ENCODE measurements around the gene FKBP1C.
"Not testable (repeated sequence)": the region's sequence is repeated elsewhere in the genome, so short reads cannot be mapped to it uniquely, and the experiment has no call there.

FKBP1C gene

DNA sequence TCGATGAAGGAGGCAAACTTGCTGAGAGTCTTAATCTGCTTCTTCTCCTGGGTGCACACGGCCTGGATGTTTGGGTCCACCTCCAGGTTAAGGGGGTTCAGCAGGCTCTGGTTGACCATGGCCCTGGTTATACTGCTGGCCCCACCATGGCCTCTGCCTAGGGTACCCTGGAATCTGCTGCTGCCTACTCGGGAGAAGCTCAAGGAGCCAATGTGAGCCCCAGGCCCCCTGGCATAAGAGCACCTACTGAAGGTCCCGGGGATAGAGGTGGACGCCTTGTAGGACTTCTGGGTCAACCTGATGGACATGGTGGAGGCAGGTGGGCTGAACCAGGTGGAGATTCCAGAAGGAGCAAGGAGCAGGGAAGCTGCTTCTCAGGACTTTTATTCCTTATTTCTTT is 17.9 kb upstream of the FKBP1C start:
- CTCF ChIA-PET: no interaction called here
- POLR2A ChIA-PET: no interaction called here
- DNase-seq (ENCODE audit: low read depth, low spot score): no peak
- H3K4me3 ChIP-seq (ENCODE audit: low read depth, low read length): no peak overlapping the region
- no peak for TF ChIP-seq CTCF (IDR thresholded peaks at IDR 0.05; ENCODE audit: insufficient read depth, low read length, missing control alignments)

DNA sequence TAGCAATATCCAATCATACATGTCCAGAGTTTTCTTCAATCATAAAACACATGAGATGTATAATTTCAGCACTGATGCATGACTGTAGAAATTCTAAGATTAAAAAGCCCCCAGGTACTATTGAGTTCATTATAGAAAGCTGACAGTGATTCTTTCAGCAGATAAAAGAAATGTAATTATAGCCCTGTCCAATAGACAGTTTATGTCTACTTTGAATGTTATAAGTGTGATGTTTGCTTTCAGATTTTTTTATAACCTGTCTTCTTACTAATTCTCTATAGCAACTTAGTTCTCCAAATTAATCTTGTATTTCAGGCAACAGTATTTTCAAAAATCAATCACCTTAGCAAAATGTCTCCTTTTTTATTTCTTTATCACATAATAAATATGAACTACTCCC is 13.5 kb upstream of the FKBP1C start:
- ChIA-PET POLR2A (no interaction called here), CTCF (no interaction called here)
- DNase-seq (ENCODE audit: low read depth, low spot score): no peak
- H3K4me3 ChIP-seq (ENCODE audit: low read depth, low read length): no peak overlapping the region
- TF ChIP-seq CTCF (IDR thresholded peaks at IDR 0.05; ENCODE audit: insufficient read depth, low read length, missing control alignments): no peak

DNA sequence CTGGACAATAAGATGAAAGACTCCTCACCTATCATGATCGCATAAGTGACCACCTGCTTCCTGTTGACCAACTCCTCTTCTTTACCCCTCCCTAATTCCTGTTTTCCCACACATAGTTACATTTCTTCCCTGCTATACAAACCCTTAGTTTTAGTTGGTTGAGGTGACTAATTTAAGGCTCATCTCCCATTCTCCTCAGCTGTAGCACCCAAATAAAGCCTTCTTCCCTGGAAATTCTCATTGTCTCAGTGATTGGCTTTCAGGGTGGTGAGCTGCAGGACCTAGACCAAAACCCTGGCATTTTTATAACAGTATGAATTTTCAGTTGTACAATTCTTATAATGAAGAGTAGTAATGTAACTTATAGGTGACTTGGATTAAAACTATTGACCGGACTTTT is 2.1 kb downstream of the FKBP1C start:
- POLR2A ChIA-PET: no interaction called here
- CTCF ChIA-PET: no interaction called here
- no peak for DNase-seq (ENCODE audit: low read depth, low spot score)
- no peak for TF ChIP-seq CTCF (IDR thresholded peaks at IDR 0.05; ENCODE audit: insufficient read depth, low read length, missing control alignments)
- H3K4me3 ChIP-seq (ENCODE audit: low read depth, low read length): no peak overlapping the region

- DNase-seq (ENCODE audit: low read depth, low spot score): no peak
- CTCF ChIA-PET: no interaction called here
- no peak overlapping the region for H3K4me3 ChIP-seq (ENCODE audit: low read depth, low read length)
- TF ChIP-seq CTCF (IDR thresholded peaks at IDR 0.05; ENCODE audit: insufficient read depth, low read length, missing control alignments): no peak
- POLR2A ChIA-PET: no interaction called here
Observed at GRCh38 chr6:63214816-63215215, 3.5 kb downstream of the FKBP1C start.

DNA sequence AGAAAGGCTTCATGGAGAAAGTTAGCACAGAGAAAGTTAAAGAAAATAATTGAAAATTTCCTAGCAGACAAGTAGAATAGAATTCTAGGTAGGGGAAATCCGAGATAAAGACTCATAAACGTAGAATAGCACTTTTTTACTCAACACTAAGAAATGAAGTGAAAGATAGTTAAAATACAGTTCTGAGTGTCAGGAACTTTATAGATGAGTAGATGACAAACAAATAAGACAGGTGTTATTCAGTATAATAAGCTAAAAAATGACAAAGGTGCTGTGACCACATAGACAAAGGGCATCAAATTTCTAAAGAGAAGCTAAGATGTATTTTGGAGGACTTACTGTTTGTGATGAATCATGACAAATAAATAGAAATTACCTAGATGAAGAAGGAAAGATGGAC is 12.9 kb downstream of the FKBP1C start:
- CTCF ChIA-PET: no interaction called here
- no peak for TF ChIP-seq CTCF (IDR thresholded peaks at IDR 0.05; ENCODE audit: insufficient read depth, low read length, missing control alignments)

DNA sequence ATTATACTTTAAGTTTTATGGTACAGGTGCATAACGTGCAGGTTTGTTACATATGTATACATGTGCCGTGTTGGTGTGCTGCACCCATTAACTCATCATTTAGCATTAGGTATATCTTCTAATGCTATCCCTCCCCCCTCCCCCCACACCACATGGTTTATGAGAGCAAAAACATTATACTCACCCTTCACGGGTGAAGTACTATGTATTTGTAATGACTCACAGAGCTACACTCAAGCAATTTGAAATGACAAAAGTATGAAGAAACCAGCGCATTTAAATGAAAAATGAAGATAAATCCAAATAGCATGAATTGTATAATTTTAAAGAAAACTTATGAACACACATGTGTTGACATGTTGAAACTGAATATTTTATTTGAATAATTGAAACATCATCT is 14.7 kb downstream of the FKBP1C start:
- DNase-seq (ENCODE audit: low read depth, low spot score); CTCF ChIA-PET; H3K4me3 ChIP-seq (ENCODE audit: low read depth, low read length); POLR2A ChIA-PET: not testable (repeated sequence)

More for the DNA sequence above, 12.9 kb downstream of the FKBP1C start:
- H3K4me3 ChIP-seq (ENCODE audit: low read depth, low read length): no peak overlapping the region
- POLR2A ChIA-PET: no interaction called here
- no peak for DNase-seq (ENCODE audit: low read depth, low spot score)

DNA sequence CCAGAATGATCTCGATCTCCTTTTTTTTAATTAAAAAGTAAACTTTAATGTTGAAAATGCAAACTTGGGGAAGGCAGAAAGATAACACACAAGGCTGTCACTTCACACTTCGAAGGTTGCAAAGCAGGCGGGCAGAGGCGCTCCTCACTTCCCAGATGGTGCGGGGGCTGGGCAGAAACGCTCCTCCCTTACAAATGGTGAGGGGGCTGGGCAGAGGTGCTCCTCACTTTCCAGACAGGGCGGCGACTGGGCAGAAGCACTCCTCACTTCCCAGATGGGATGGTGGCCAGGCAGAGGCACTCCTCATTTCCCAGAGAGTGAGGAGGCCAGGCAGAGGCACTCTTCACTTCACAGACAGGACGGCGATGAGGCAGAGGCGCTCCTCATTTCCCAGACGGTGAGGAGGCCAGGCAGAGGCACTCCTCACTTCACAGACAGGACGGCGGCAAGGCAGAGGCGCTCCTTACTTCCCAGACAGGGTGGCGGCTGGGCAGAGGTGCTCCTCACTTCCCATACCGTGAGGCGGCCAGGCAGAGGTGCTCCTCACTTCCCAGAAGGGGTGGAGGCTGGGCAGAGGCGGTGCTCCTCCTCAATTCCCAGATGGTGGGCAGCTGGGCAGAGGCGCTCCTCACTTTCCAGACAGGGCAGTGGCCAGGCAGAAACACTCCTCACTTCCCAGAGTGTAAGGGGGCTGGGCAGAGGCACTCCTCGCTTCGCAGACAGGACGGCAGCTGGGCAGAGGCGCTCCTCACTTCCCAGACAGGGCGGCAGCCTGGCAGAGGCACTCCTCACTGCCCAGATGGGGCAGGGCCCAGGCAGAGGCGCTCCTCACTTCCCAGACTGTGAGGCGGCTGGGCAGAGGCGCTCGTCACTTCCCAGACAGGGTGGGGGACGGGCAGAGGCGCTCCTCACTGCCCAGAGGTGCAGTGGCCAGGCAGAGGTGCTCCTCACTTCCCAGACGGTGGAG is 16.9 kb downstream of the FKBP1C start:
- DNase-seq (ENCODE audit: low read depth, low spot score); POLR2A ChIA-PET; H3K4me3 ChIP-seq (ENCODE audit: low read depth, low read length); CTCF ChIA-PET: not testable (repeated sequence)

- POLR2A ChIA-PET; H3K4me3 ChIP-seq (ENCODE audit: low read depth, low read length); CTCF ChIA-PET; DNase-seq (ENCODE audit: low read depth, low spot score): not testable (repeated sequence)
Observed at GRCh38 chr6:63230027-63230426, 18.8 kb downstream of the FKBP1C start.

DNA sequence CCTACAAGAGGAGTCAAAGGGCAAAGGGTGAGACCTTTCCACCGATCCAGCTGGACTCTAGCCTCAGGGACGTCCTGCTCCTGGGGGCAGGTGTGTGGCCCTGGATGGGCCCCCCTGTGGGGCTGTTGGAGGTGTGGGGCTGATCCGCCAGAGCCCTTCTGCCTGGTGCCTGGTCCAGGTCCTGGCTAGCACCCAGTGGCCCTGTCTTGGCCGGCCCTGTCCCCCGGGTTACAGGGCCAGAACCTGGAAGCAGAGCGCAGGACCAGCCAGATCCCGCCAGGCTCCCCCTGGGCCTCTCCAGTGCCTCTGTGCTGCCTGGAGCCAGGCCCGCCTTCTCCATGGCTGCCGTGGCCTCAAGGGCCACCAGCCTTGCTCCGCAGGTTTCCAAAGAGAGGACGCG is 19.2 kb downstream of the FKBP1C start:
- H3K4me3 ChIP-seq (ENCODE audit: low read depth, low read length); CTCF ChIA-PET; DNase-seq (ENCODE audit: low read depth, low spot score); POLR2A ChIA-PET: not testable (repeated sequence)

All from AG04449 (cell line).